HEK293 (cell line): ENCODE results near the gene GIPC1.
A peak's percentile ranks its signal among the peaks of the same experiment; 100 is the strongest.

Experiments
- ELK4 ChIP-seq: IDR thresholded peaks from 2 replicates; pipeline ENCODE4 v1.6.1; 2011; ENCODE audit warnings: mild to moderate bottlenecking, low read depth, low read length, borderline replicate concordance
- GLIS2 ChIP-seq: fragments of 450-650 bp; formaldehyde crosslinking; IDR thresholded peaks from 2 replicates; pipeline ENCODE4 v1.5.1; 2016; ENCODE audit warnings: missing biosample characterization, missing genetic modification characterization
- KLF10 ChIP-seq: fragments of 450-650 bp; IDR thresholded peaks from 2 replicates; pipeline ENCODE4 v1.5.1; 2018; ENCODE audit warnings: missing biosample characterization, mild to moderate bottlenecking, missing genetic modification characterization
- KLF7 ChIP-seq: fragments of 450-650 bp; formaldehyde crosslinking; IDR thresholded peaks from 2 replicates; pipeline ENCODE4 v1.5.1; 2016; ENCODE audit warnings: missing biosample characterization, missing genetic modification characterization, borderline replicate concordance
- MEIS1 ChIP-seq: sonication (generic); formaldehyde crosslinking; IDR thresholded peaks from 2 replicates; pipeline ENCODE4 v1.8.1; 2022; ENCODE audit warnings: missing genetic modification reagents, mild to moderate bottlenecking, borderline replicate concordance
- PATZ1 ChIP-seq: fragments of 450-650 bp; formaldehyde crosslinking; IDR thresholded peaks from 2 replicates; pipeline ENCODE4 v1.5.1; 2016; ENCODE audit warnings: missing biosample characterization, missing genetic modification characterization
- PRDM1 ChIP-seq: fragments of 450-650 bp; formaldehyde crosslinking; IDR thresholded peaks from 2 replicates; pipeline ENCODE4; 2016; ENCODE audit warnings: missing biosample characterization, missing genetic modification characterization
- PRDM10 ChIP-seq: fragments of 450-650 bp; formaldehyde crosslinking; IDR thresholded peaks from 2 replicates; pipeline ENCODE4 v1.5.1; 2016; ENCODE audit warnings: missing biosample characterization, missing genetic modification characterization
- ZBTB8A ChIP-seq: fragments of 450-650 bp; formaldehyde crosslinking; IDR thresholded peaks from 2 replicates; pipeline ENCODE4 v1.5.1; 2016; ENCODE audit warnings: missing biosample characterization, missing genetic modification characterization
- ZFHX2 ChIP-seq: fragments of 450-650 bp; formaldehyde crosslinking; conservative IDR thresholded peaks from 2 replicates; pipeline ENCODE4 v1.5.1; 2016; ENCODE audit warnings: missing biosample characterization, missing genetic modification characterization
- ZFP69B ChIP-seq: fragments of 450-650 bp; formaldehyde crosslinking; IDR thresholded peaks from 2 replicates; pipeline ENCODE4 v1.5.1; 2016; ENCODE audit warnings: missing biosample characterization, missing genetic modification characterization
- ZIC2 ChIP-seq: fragments of 450-650 bp; formaldehyde crosslinking; IDR thresholded peaks from 2 replicates; pipeline ENCODE4 v1.5.1; 2016; ENCODE audit warnings: missing biosample characterization, missing genetic modification characterization
- ZNF169 ChIP-seq: fragments of 450-650 bp; formaldehyde crosslinking; IDR thresholded peaks from 2 replicates; pipeline ENCODE4 v1.5.1; 2016; ENCODE audit warnings: missing biosample characterization, missing genetic modification characterization
- ZNF174 ChIP-seq: fragments of 450-650 bp; formaldehyde crosslinking; IDR thresholded peaks from 2 replicates; pipeline ENCODE4 v1.5.0; 2017; ENCODE audit warnings: missing biosample characterization, mild to moderate bottlenecking, missing genetic modification characterization
- ZNF19 ChIP-seq: fragments of 450-650 bp; formaldehyde crosslinking; IDR thresholded peaks from 2 replicates; pipeline ENCODE4; 2016; ENCODE audit warnings: missing biosample characterization, missing genetic modification characterization, low read depth
- ZNF302 ChIP-seq: fragments of 450-650 bp; formaldehyde crosslinking; IDR thresholded peaks from 2 replicates; pipeline ENCODE4 v1.5.1; 2016; ENCODE audit warnings: missing biosample characterization, missing genetic modification characterization, low read depth
- ZNF37A ChIP-seq: fragments of 450-650 bp; IDR thresholded peaks from 2 replicates; pipeline ENCODE4 v1.5.1; 2018; ENCODE audit warnings: missing biosample characterization, missing genetic modification characterization
- ZNF394 ChIP-seq: fragments of 450-650 bp; formaldehyde crosslinking; IDR thresholded peaks from 2 replicates; pipeline ENCODE4 v1.5.1; 2016; ENCODE audit warnings: missing biosample characterization, missing genetic modification characterization, mild to moderate bottlenecking, moderate library complexity, borderline replicate concordance
- ZNF416 ChIP-seq: fragments of 450-650 bp; formaldehyde crosslinking; IDR thresholded peaks from 2 replicates; pipeline ENCODE4 v1.5.1; 2016; ENCODE audit warnings: missing biosample characterization, missing genetic modification characterization
- ZNF513 ChIP-seq: fragments of 450-650 bp; IDR thresholded peaks from 2 replicates; pipeline ENCODE4 v1.5.1; 2018; ENCODE audit warnings: missing biosample characterization, missing genetic modification characterization
- ZNF623 ChIP-seq: fragments of 450-650 bp; formaldehyde crosslinking; IDR thresholded peaks from 2 replicates; pipeline ENCODE4 v1.5.1; 2016; ENCODE audit warnings: missing biosample characterization, missing genetic modification characterization
- ZNF626 ChIP-seq: fragments of 450-650 bp; sonication (Bioruptor Pico); formaldehyde crosslinking; IDR thresholded peaks from 2 replicates; pipeline ENCODE4 v1.5.1; 2018; ENCODE audit warnings: missing biosample characterization, missing genetic modification characterization, inconsistent platforms
- ZNF629 ChIP-seq: fragments of 450-650 bp; formaldehyde crosslinking; IDR thresholded peaks from 2 replicates; pipeline ENCODE4 v1.5.1; 2017; ENCODE audit warnings: missing biosample characterization, missing genetic modification characterization
- ZNF645 ChIP-seq: fragments of 450-650 bp; formaldehyde crosslinking; IDR thresholded peaks from 2 replicates; pipeline ENCODE4; 2016; ENCODE audit warnings: missing biosample characterization, missing genetic modification characterization
- ZNF692 ChIP-seq: fragments of 450-650 bp; formaldehyde crosslinking; IDR thresholded peaks from 2 replicates; pipeline ENCODE4 v1.5.1; 2016; ENCODE audit warnings: missing biosample characterization, missing genetic modification characterization
- ZNF768 ChIP-seq: fragments of 450-650 bp; formaldehyde crosslinking; IDR thresholded peaks from 2 replicates; pipeline ENCODE4 v1.5.1; 2018; ENCODE audit warnings: missing biosample characterization, mild to moderate bottlenecking, missing genetic modification characterization
- ZSCAN23 ChIP-seq: fragments of 450-650 bp; formaldehyde crosslinking; IDR thresholded peaks from 2 replicates; pipeline ENCODE4 v1.5.1; 2016; ENCODE audit warnings: missing biosample characterization, missing genetic modification characterization
- ZXDB ChIP-seq: fragments of 450-650 bp; formaldehyde crosslinking; IDR thresholded peaks from 2 replicates; pipeline ENCODE4 v1.5.1; 2016; ENCODE audit warnings: missing biosample characterization, missing genetic modification characterization

The GIPC1 gene

GRCh38 chr19:14479975-14480699 is 15.8 kb downstream of the GIPC1 start (continued):
- TF ChIP-seq ZNF645 (tag by site-specific recombination) (no peak), ZNF174 (tag by site-specific recombination) (no peak), ZSCAN23 (tag by site-specific recombination) (no peak), ELK4 (no peak), ZNF37A (tag by site-specific recombination) (no peak), ZNF629 (tag by site-specific recombination) (no peak), KLF10 (tag by site-specific recombination) (no peak), ZBTB8A (tag by site-specific recombination) (0 out of 2 replicates have a peak, but pooled peaks have one; percentile 7), ZNF768 (no peak), ZFHX2 (tag by site-specific recombination) (peak; percentile 85), ZIC2 (0 out of 2 replicates have a peak, but pooled peaks have one; percentile 13), ZNF513 (no peak), ZNF302 (tag by site-specific recombination) (no peak), ZNF626 (no peak), ZNF623 (tag by site-specific recombination) (no peak), ZXDB (tag by site-specific recombination) (no peak), ZNF416 (no peak), ZNF394 (tag by site-specific recombination) (no peak), KLF7 (tag by site-specific recombination) (no peak), PRDM1 (peak; percentile 82), ZNF169 (tag by site-specific recombination) (no peak), ZNF692 (tag by site-specific recombination) (no peak), ZNF19 (no peak), PRDM10 (tag by site-specific recombination) (no peak), PATZ1 (tag by site-specific recombination) (peak; percentile 67), MEIS1 (CRISPR knock-in tag) (no peak), GLIS2 (tag by site-specific recombination) (peak; percentile 50; the same call in 1 of the 2 replicates), ZFP69B (no peak)
